WTC11 (cell line): ENCODE measurements around the gene COL25A1. TPM values are rescaled to one million over a fixed set of nuclear protein-coding genes. Genes with fewer than 3 reads are reported as not detected.

Experiments used
- ATAC-seq: fragments of 200-7000 bp; cut with Tn5 transposase; 2 replicates; pipeline ENCODE4 v1.10.0; 2021; ENCODE audit warnings: mild to moderate bottlenecking, moderate library complexity
- CTCF ChIA-PET: fragments of 300-600 bp; sonication (Branson Sonifier 250); formaldehyde crosslinking; loops from one replicate; lab custom pipeline; 2021; ENCODE audit warnings: antibody characterized with exemption; lab: Charles Lee
- POLR2A ChIA-PET: fragments of 350-600 bp; sonication (Branson Sonifier 250); formaldehyde crosslinking; loops from one replicate; lab custom pipeline; 2021; ENCODE audit warnings: antibody characterized with exemption; lab: Charles Lee
- DNase-seq: peaks from one replicate; pipeline ENCODE4 v3.0.0; 2021; ENCODE audit warnings: low spot score
- H3K27ac Mint-ChIP-seq: 2 replicates; pipeline ENCODE4 v1.8.0; 2021; ENCODE audit warnings: mixed read lengths
- H3K27me3 Mint-ChIP-seq: 2 replicates; pipeline ENCODE4 v1.8.0; 2021; ENCODE audit warnings: low read depth, mild to moderate bottlenecking, moderate library complexity, mixed read lengths
- H3K36me3 Mint-ChIP-seq: 2 replicates; pipeline ENCODE4 v1.8.0; 2021; ENCODE audit warnings: mixed read lengths
- H3K4me1 Mint-ChIP-seq: 2 replicates; pipeline ENCODE4 v1.8.0; 2022; ENCODE audit warnings: mixed read lengths
- H3K4me3 Mint-ChIP-seq: 2 replicates; pipeline ENCODE4 v1.8.0; 2021; ENCODE audit warnings: mild to moderate bottlenecking, moderate library complexity, mixed read lengths
- H3K9me3 Mint-ChIP-seq: 2 replicates; pipeline ENCODE4 v1.8.0; 2021; ENCODE audit warnings: mixed read lengths
- AFF4 ChIP-seq: sonication (generic); formaldehyde crosslinking; IDR thresholded peaks from 2 replicates; pipeline ENCODE4 v1.8.1; 2023; ENCODE audit warnings: mild to moderate bottlenecking, missing genetic modification reagents, borderline replicate concordance
- AR ChIP-seq: fragments of 250-450 bp; sonication (Bioruptor Pico); IDR thresholded peaks from 2 replicates; pipeline ENCODE4 v1.9.0; 2021; ENCODE audit warnings: mild to moderate bottlenecking
- ATF1 ChIP-seq: sonication (generic); formaldehyde crosslinking; IDR thresholded peaks from 2 replicates; pipeline ENCODE4 v1.8.1; 2023; ENCODE audit warnings: mild to moderate bottlenecking, moderate library complexity, missing genetic modification reagents
- ATF3 ChIP-seq: sonication (generic); formaldehyde crosslinking; conservative IDR thresholded peaks from 2 replicates; pipeline ENCODE4 v1.8.1; 2022; ENCODE audit warnings: mild to moderate bottlenecking, missing genetic modification reagents
- CDX4 ChIP-seq: fragments of 250-450 bp; sonication (Bioruptor Pico); IDR thresholded peaks from 2 replicates; pipeline ENCODE4 v1.9.0; 2021; ENCODE audit warnings: moderate library complexity, mild to moderate bottlenecking, inconsistent platforms, borderline replicate concordance
- CTCF ChIP-seq: fragments of 200-600 bp; IDR thresholded peaks from 2 replicates; pipeline ENCODE4 v1.8.0; 2022; ENCODE audit warnings: antibody characterized with exemption
- E2F4 ChIP-seq: sonication (generic); formaldehyde crosslinking; IDR thresholded peaks from 2 replicates; pipeline ENCODE4 v1.8.1; 2022; ENCODE audit warnings: low read depth, mild to moderate bottlenecking, moderate library complexity, missing genetic modification reagents, borderline replicate concordance
- GABPB1 ChIP-seq: sonication (generic); formaldehyde crosslinking; IDR thresholded peaks from 2 replicates; pipeline ENCODE4 v1.8.1; 2023; ENCODE audit warnings: mild to moderate bottlenecking, missing genetic modification reagents
- HMGA2 ChIP-seq: fragments of 250-450 bp; sonication (Bioruptor Pico); IDR thresholded peaks from 2 replicates; pipeline ENCODE4 v1.4.0; 2021; ENCODE audit warnings: mild to moderate bottlenecking, moderate library complexity
- IRF2 ChIP-seq: sonication (generic); formaldehyde crosslinking; IDR thresholded peaks from 2 replicates; pipeline ENCODE4 v1.8.0; 2022; ENCODE audit warnings: low read depth, missing genetic modification reagents, borderline replicate concordance
- JAZF1 ChIP-seq: fragments of 250-450 bp; sonication (Bioruptor Pico); IDR thresholded peaks from 2 replicates; pipeline ENCODE4 v1.9.0; 2021; ENCODE audit warnings: moderate library complexity, mild to moderate bottlenecking, inconsistent platforms
- JUN ChIP-seq: sonication (generic); formaldehyde crosslinking; IDR thresholded peaks from 2 replicates; pipeline ENCODE4 v1.8.0; 2023; ENCODE audit warnings: mild to moderate bottlenecking, missing genetic modification reagents
- KAT7 ChIP-seq: sonication (generic); formaldehyde crosslinking; IDR thresholded peaks from 2 replicates; pipeline ENCODE4 v1.8.1; 2023; ENCODE audit warnings: missing genetic modification reagents, mild to moderate bottlenecking, borderline replicate concordance
- MAX ChIP-seq: sonication (generic); formaldehyde crosslinking; IDR thresholded peaks from 2 replicates; pipeline ENCODE4 v1.8.0; 2022; ENCODE audit warnings: mild to moderate bottlenecking, missing genetic modification reagents
- MYBL2 ChIP-seq: sonication (generic); formaldehyde crosslinking; IDR thresholded peaks from 2 replicates; pipeline ENCODE4 v1.8.1; 2023; ENCODE audit warnings: mild to moderate bottlenecking, moderate library complexity, missing genetic modification reagents
- PRRX2 ChIP-seq: fragments of 250-450 bp; sonication (Bioruptor Pico); IDR thresholded peaks from 2 replicates; pipeline ENCODE4 v1.8.0; 2021; ENCODE audit warnings: mild to moderate bottlenecking
- ZNF121 ChIP-seq: sonication (generic); formaldehyde crosslinking; IDR thresholded peaks from 2 replicates; pipeline ENCODE4 v1.8.0; 2023; ENCODE audit warnings: missing genetic modification reagents
- ZNF317 ChIP-seq: sonication (generic); formaldehyde crosslinking; IDR thresholded peaks from 2 replicates; pipeline ENCODE4 v1.8.1; 2023; ENCODE audit warnings: low read depth, mild to moderate bottlenecking, moderate library complexity, missing genetic modification reagents, borderline replicate concordance
- ZNF423 ChIP-seq: fragments of 250-450 bp; sonication (Bioruptor Pico); IDR thresholded peaks from 2 replicates; pipeline ENCODE4 v2.1.2; 2022; ENCODE audit warnings: mild to moderate bottlenecking, moderate library complexity
- ZNF425 ChIP-seq: fragments of 250-450 bp; sonication (Bioruptor Pico); conservative IDR thresholded peaks from 2 replicates; pipeline ENCODE4 v1.9.0; 2021; ENCODE audit warnings: mild to moderate bottlenecking
- ZSCAN18 ChIP-seq: fragments of 250-450 bp; sonication (Bioruptor Pico); IDR thresholded peaks from 2 replicates; pipeline ENCODE4 v2.1.2; 2022; ENCODE audit warnings: mild to moderate bottlenecking, moderate library complexity
- total RNA-seq: library from RNA; stranded (reverse); gene quantifications from 3 replicates; pipeline ENCODE4 v1.2.3, GENCODE V29; 2021

COL25A1 gene
- total RNA-seq, 1 experiment from 2014 or later, result 6.6 TPM

- H3K36me3 Mint-ChIP-seq, result peaks cover 2% of the 10 kb centered on the region; the same call in 1 of the 2 replicates
- TF ChIP-seq AFF4 (CRISPR knock-in tag) (no peak), ATF3 (CRISPR knock-in tag) (no peak), HMGA2 (CRISPR knock-in tag) (no peak), ATF1 (CRISPR knock-in tag) (no peak), ZNF423 (CRISPR knock-in tag) (no peak), ZNF121 (no peak), IRF2 (CRISPR knock-in tag) (no peak), PRRX2 (CRISPR knock-in tag) (no peak), JAZF1 (CRISPR knock-in tag) (no peak), ZSCAN18 (CRISPR knock-in tag) (no peak), JUN (CRISPR knock-in tag) (no peak), KAT7 (CRISPR knock-in tag) (no peak), ZNF425 (no peak), AR (no peak)
- peaks cover 7% of the 10 kb centered on the region for H3K9me3 Mint-ChIP-seq
- DNase-seq, result no peak
- H3K4me1 Mint-ChIP-seq, result no peaks in the 10 kb centered on the region
- no peaks in the 10 kb centered on the region for H3K27me3 Mint-ChIP-seq
- ChIA-PET POLR2A (no interaction called here), CTCF (no interaction called here)
- no peak overlapping the region for H3K27ac Mint-ChIP-seq
- no peak overlapping the region for H3K4me3 Mint-ChIP-seq
- ATAC-seq, result no peak
Measured at GRCh38 chr4:109231331-109231730, 71.1 kb downstream of the COL25A1 start.

GRCh38 chr4:109229028-109229427 lies 73.4 kb downstream of the COL25A1 start:
- H3K27me3 Mint-ChIP-seq, result no peaks in the 10 kb centered on the region
- no peaks in the 10 kb centered on the region for H3K9me3 Mint-ChIP-seq
- ChIA-PET CTCF (no interaction called here), POLR2A (no interaction called here)
- no peak overlapping the region for H3K27ac Mint-ChIP-seq
- H3K36me3 Mint-ChIP-seq, result no peaks in the 10 kb centered on the region
- no peak overlapping the region for H3K4me3 Mint-ChIP-seq
- ATAC-seq (no peak), DNase-seq (no peak)
- no peaks in the 10 kb centered on the region for H3K4me1 Mint-ChIP-seq
- TF ChIP-seq MAX (CRISPR knock-in tag), result no peak
- TF ChIP-seq E2F4 (CRISPR knock-in tag), result no peak
- no peak for TF ChIP-seq ZNF317 (CRISPR knock-in tag)
- no peak for TF ChIP-seq IRF2 (CRISPR knock-in tag)
- TF ChIP-seq CDX4 (CRISPR knock-in tag), result no peak
- TF ChIP-seq GABPB1 (CRISPR knock-in tag), result no peak
- TF ChIP-seq CTCF, result no peak
- no peak for TF ChIP-seq KAT7 (CRISPR knock-in tag)
- no peak for TF ChIP-seq MYBL2 (CRISPR knock-in tag)
